Tibial nerve (tissue), 4 donors: ENCODE measurements around the gene ANKRD45. TPM values are rescaled to one million over a fixed set of nuclear protein-coding genes. Genes with fewer than 3 reads are reported as not detected.

Experiments
- DNase-seq, 2 donors: peaks; one replicate each; pipeline ENCODE4 v3.0.0-alpha.2; 2019; ENCODE audit warnings: low spot score in 2 of 2
- H3K27ac ChIP-seq, 4 donors: fragments of 200-600 bp; sonication (generic) in 3 of 4; one replicate each; pipeline ENCODE4 v1.5.1; 2017 to 2019; ENCODE audit warnings: mild to moderate bottlenecking in 1 of 4
- H3K27me3 ChIP-seq, 2 donors: fragments of 200-600 bp; sonication (generic) in 1 of 2; one replicate each; pipeline versions ENCODE4 v1.5.1 to v1.6.0; 2017 to 2019
- H3K36me3 ChIP-seq, 3 donors: fragments of 200-600 bp; sonication (generic); one replicate each; pipeline ENCODE4 v1.5.1; 2018 to 2019
- H3K4me1 ChIP-seq, 4 donors: fragments of 200-600 bp; sonication (generic) in 3 of 4; one replicate each; pipeline ENCODE4 v1.5.1; 2017 to 2019
- H3K4me3 ChIP-seq, 4 donors: fragments of 200-600 bp; sonication (generic) in 3 of 4; one replicate each; pipeline ENCODE4 v1.5.1; 2017 to 2019; ENCODE audit warnings: mild to moderate bottlenecking in 1 of 4, moderate library complexity in 1 of 4
- H3K9me3 ChIP-seq, 4 donors: fragments of 200-600 bp; sonication (generic) in 3 of 4; one replicate each; pipeline ENCODE4 v1.5.1; 2017 to 2019
- EP300 ChIP-seq, 2 donors: sonication (generic); formaldehyde crosslinking; IDR thresholded peaks; one replicate each; pipeline ENCODE4 v1.6.1; 2017; ENCODE audit warnings: antibody characterized with exemption in 2 of 2, mild to moderate bottlenecking in 1 of 2
- POLR2A ChIP-seq, 2 donors: fragments of 450-650 bp; IDR thresholded peaks; one replicate each; pipeline ENCODE4 v1.6.1; 2017; ENCODE audit warnings: antibody characterized with exemption in 2 of 2, mild to moderate bottlenecking in 2 of 2, moderate library complexity in 2 of 2
- WGBS, 2 donors: methylation state at CpG; one replicate each; pipeline ENCODE4 v1.1.5; 2018; 5-methylcytosine and 5-hydroxymethylcytosine counted together
- total RNA-seq, 4 donors: library from RNA; depleted of rRNA; stranded (reverse); fragments of >200 nt; gene quantifications; one replicate each; pipeline ENCODE4 v1.1.0, GENCODE V29; 2016
- TF ChIP-seq, protein P1 (sequence below), 5 experiments: fragments of 200-600 bp in 3 of 5; fragments of 450-650 bp in 2 of 5; sonication (generic) in 3 of 5; IDR thresholded peaks; one replicate each; pipeline ENCODE4 v1.5.1; 2016 to 2019; ENCODE audit warnings: antibody characterized with exemption in 5 of 5, mild to moderate bottlenecking in 3 of 5, moderate library complexity in 2 of 5

ANKRD45 gene, protein sequence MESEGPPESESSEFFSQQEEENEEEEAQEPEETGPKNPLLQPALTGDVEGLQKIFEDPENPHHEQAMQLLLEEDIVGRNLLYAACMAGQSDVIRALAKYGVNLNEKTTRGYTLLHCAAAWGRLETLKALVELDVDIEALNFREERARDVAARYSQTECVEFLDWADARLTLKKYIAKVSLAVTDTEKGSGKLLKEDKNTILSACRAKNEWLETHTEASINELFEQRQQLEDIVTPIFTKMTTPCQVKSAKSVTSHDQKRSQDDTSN
- total RNA-seq: 1 to 10 TPM in 2 of 4 donors, under 1 TPM in 1, not detected in 1; 0.44 to 1.8 (median 1.7) TPM

- WGBS, 2 donors: 1 to 2% methylated on average over 31 to 33 of the region's 33 CpGs
- Histone ChIP-seq H3K27ac (no peak within 1 kb of the TSS), H3K9me3 (no peaks in the 10 kb centered on the region), H3K36me3 (no peaks in the 10 kb centered on the region), H3K27me3 (peaks cover 0 to 16% of the 10 kb centered on the region in 2 donors), H3K4me1 (peaks cover 0 to 11% (median 0%) of the 10 kb centered on the region in 4 donors), H3K4me3 (peak within 1 kb of the TSS in 3 of 4 donors; percentile 13 to 51 (median 26))
- DNase-seq: peak in 1 of 2 donors; percentile 6
- no peak for TF ChIP-seq POLR2A (IDR thresholded peaks at IDR 0.05)
- TF ChIP-seq, protein P1, sequence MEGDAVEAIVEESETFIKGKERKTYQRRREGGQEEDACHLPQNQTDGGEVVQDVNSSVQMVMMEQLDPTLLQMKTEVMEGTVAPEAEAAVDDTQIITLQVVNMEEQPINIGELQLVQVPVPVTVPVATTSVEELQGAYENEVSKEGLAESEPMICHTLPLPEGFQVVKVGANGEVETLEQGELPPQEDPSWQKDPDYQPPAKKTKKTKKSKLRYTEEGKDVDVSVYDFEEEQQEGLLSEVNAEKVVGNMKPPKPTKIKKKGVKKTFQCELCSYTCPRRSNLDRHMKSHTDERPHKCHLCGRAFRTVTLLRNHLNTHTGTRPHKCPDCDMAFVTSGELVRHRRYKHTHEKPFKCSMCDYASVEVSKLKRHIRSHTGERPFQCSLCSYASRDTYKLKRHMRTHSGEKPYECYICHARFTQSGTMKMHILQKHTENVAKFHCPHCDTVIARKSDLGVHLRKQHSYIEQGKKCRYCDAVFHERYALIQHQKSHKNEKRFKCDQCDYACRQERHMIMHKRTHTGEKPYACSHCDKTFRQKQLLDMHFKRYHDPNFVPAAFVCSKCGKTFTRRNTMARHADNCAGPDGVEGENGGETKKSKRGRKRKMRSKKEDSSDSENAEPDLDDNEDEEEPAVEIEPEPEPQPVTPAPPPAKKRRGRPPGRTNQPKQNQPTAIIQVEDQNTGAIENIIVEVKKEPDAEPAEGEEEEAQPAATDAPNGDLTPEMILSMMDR (IDR thresholded peaks at IDR 0.05): no peak
- no peak for TF ChIP-seq EP300 (IDR thresholded peaks at IDR 0.05)
Measured at GRCh38 chr1:173669491-173669941, at the start of gene ANKRD45. Gene ANKRD45, minus strand, starts transcription at chr1:173669851. Its CDS starts 10,433 bp downstream, at chr1:173659418.

- WGBS, 2 donors: 81 to 88% methylated on average over 2 of the region's 2 CpGs
- Histone ChIP-seq H3K9me3 (no peaks in the 10 kb centered on the region), H3K36me3 (peaks cover 0 to 40% (median 0%) of the 10 kb centered on the region in 3 donors), H3K4me3 (no peak overlapping the region), H3K4me1 (peaks cover 3 to 33% (median 16%) of the 10 kb centered on the region in 4 donors), H3K27ac (no peak overlapping the region), H3K27me3 (no peaks in the 10 kb centered on the region)
- TF ChIP-seq EP300 (IDR thresholded peaks at IDR 0.05) (no peak), POLR2A (IDR thresholded peaks at IDR 0.05) (no peak)
- TF ChIP-seq, protein P1 (IDR thresholded peaks at IDR 0.05): no peak
- no peak for DNase-seq
Measured at GRCh38 chr1:173717238-173717637, 47.6 kb upstream of the ANKRD45 start.

DNA sequence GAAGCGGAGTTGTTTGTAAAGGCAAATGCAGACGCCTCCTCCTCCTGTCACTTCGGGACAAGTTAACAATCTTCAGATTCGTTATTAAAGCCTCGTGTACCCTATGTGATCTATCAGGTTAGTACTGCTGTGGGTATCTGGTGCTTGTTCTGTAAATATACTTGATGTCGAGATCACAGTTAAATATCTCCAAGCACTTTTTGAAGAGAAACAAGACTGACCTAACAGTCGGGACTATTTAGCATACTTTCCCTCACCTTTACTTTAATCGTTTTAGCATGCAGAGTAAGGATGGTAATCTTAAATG, 45.8 kb upstream of the ANKRD45 start:
- TF ChIP-seq POLR2A (IDR thresholded peaks at IDR 0.05) (no peak), EP300 (IDR thresholded peaks at IDR 0.05) (no peak)
- TF ChIP-seq, protein P1 (IDR thresholded peaks at IDR 0.05): no peak
- no peak for DNase-seq
- 1 to 2% methylated on average over 8 of the region's 8 CpGs for WGBS, 2 donors
- Histone ChIP-seq H3K36me3 (peaks cover 0 to 23% (median 0%) of the 10 kb centered on the region in 3 donors), H3K4me1 (peaks cover 3 to 33% (median 16%) of the 10 kb centered on the region in 4 donors), H3K27me3 (peaks cover 0 to 8% of the 10 kb centered on the region in 2 donors), H3K4me3 (peak overlapping the region; percentile 61 to 90 (median 77)), H3K9me3 (no peaks in the 10 kb centered on the region), H3K27ac (peak overlapping the region; percentile 81 to 95 (median 90))

- WGBS, 2 donors: 0 to 1% methylated on average over 33 to 43 of the region's 43 CpGs
- peak within 1 kb of the TSS; percentile 61 to 90 (median 77) for H3K4me3 ChIP-seq
- TF ChIP-seq POLR2A (IDR thresholded peaks at IDR 0.05): peak in 1 of 2 donors; percentile 64
- TF ChIP-seq, protein P1 (IDR thresholded peaks at IDR 0.05): peak in 1 of 5 experiments; percentile 40
- TF ChIP-seq EP300 (IDR thresholded peaks at IDR 0.05): peak; percentile 76 to 91
- peaks cover 3 to 33% (median 16%) of the 10 kb centered on the region in 4 donors for H3K4me1 ChIP-seq
- peak within 1 kb of the TSS; percentile 81 to 95 (median 90) for H3K27ac ChIP-seq
- no peaks in the 10 kb centered on the region for H3K9me3 ChIP-seq
- H3K36me3 ChIP-seq: peaks cover 0 to 18% (median 0%) of the 10 kb centered on the region in 3 donors
- peak; percentile 39 to 77 for DNase-seq
- peaks cover 0 to 14% of the 10 kb centered on the region in 2 donors for H3K27me3 ChIP-seq
Measured at GRCh38 chr1:173714759-173715537, 45.3 kb upstream of the ANKRD45 start, which contains the start of gene KLHL20. Gene KLHL20, plus strand, starts transcription at chr1:173714981. Its CDS starts 1,063 bp downstream, at chr1:173716044.
